HEK293 (cell line): Measurements from ENCODE around the gene ETFBKMT.

ENCODE experiments used
- FEZF1 ChIP-seq: fragments of 450-650 bp; formaldehyde crosslinking; IDR thresholded peaks from 2 replicates; pipeline ENCODE4 v1.5.1; 2016; ENCODE audit warnings: missing biosample characterization, missing genetic modification characterization
- KLF16 ChIP-seq: fragments of 450-650 bp; formaldehyde crosslinking; IDR thresholded peaks from 2 replicates; pipeline ENCODE4 v1.5.1; 2017; ENCODE audit warnings: missing biosample characterization, missing genetic modification characterization
- KLF7 ChIP-seq: fragments of 450-650 bp; formaldehyde crosslinking; IDR thresholded peaks from 2 replicates; pipeline ENCODE4 v1.5.1; 2016; ENCODE audit warnings: missing biosample characterization, missing genetic modification characterization, borderline replicate concordance
- KLF9 ChIP-seq: fragments of 450-650 bp; formaldehyde crosslinking; IDR thresholded peaks from 2 replicates; pipeline ENCODE4 v1.5.1; 2016; ENCODE audit warnings: missing biosample characterization, missing genetic modification characterization, low read depth
- MYNN ChIP-seq: fragments of 450-650 bp; formaldehyde crosslinking; IDR thresholded peaks from 2 replicates; pipeline ENCODE4 v1.5.1; 2016; ENCODE audit warnings: missing biosample characterization, missing genetic modification characterization, borderline replicate concordance
- MZF1 ChIP-seq: fragments of 450-650 bp; formaldehyde crosslinking; IDR thresholded peaks from 2 replicates; pipeline ENCODE4 v1.5.1; 2017; ENCODE audit warnings: missing biosample characterization, missing genetic modification characterization, borderline replicate concordance
- SCRT2 ChIP-seq: fragments of 450-650 bp; formaldehyde crosslinking; IDR thresholded peaks from 2 replicates; pipeline ENCODE4 v1.5.1; 2016; ENCODE audit warnings: missing biosample characterization, missing genetic modification characterization
- TRIM28 ChIP-seq: IDR thresholded peaks from 2 replicates; pipeline ENCODE4 v1.6.1; 2011; ENCODE audit warnings: low read length, control low read depth, borderline replicate concordance
- ZNF10 ChIP-seq: fragments of 450-650 bp; formaldehyde crosslinking; IDR thresholded peaks from 2 replicates; pipeline ENCODE4 v1.5.1; 2017; ENCODE audit warnings: missing biosample characterization, missing genetic modification characterization
- ZNF121 ChIP-seq: fragments of 450-650 bp; formaldehyde crosslinking; IDR thresholded peaks from 2 replicates; pipeline ENCODE4 v1.5.1; 2016; ENCODE audit warnings: missing biosample characterization, missing genetic modification characterization
- ZNF155 ChIP-seq: fragments of 450-650 bp; formaldehyde crosslinking; IDR thresholded peaks from 2 replicates; pipeline ENCODE4 v1.5.1; 2016; ENCODE audit warnings: missing biosample characterization, missing genetic modification characterization
- ZNF221 ChIP-seq: fragments of 450-650 bp; formaldehyde crosslinking; IDR thresholded peaks from 2 replicates; pipeline ENCODE4 v1.5.1; 2017; ENCODE audit warnings: missing biosample characterization, missing genetic modification characterization, borderline replicate concordance
- ZNF239 ChIP-seq: fragments of 450-650 bp; formaldehyde crosslinking; IDR thresholded peaks from 2 replicates; pipeline ENCODE4 v1.5.1; 2016; ENCODE audit warnings: missing biosample characterization, missing genetic modification characterization
- ZNF24 ChIP-seq: fragments of 450-650 bp; formaldehyde crosslinking; IDR thresholded peaks from 2 replicates; pipeline ENCODE4 v1.5.1; 2016; ENCODE audit warnings: missing biosample characterization, missing genetic modification characterization
- ZNF248 ChIP-seq: fragments of 450-650 bp; formaldehyde crosslinking; IDR thresholded peaks from 2 replicates; pipeline ENCODE4 v1.5.1; 2017; ENCODE audit warnings: missing biosample characterization, missing genetic modification characterization
- ZNF311 ChIP-seq: fragments of 450-650 bp; formaldehyde crosslinking; IDR thresholded peaks from 2 replicates; pipeline ENCODE4 v1.5.1; 2017; ENCODE audit warnings: missing biosample characterization, missing genetic modification characterization, borderline replicate concordance
- ZNF366 ChIP-seq: fragments of 450-650 bp; formaldehyde crosslinking; conservative IDR thresholded peaks from 2 replicates; pipeline ENCODE4 v1.5.1; 2016; ENCODE audit warnings: missing biosample characterization, missing genetic modification characterization
- ZNF423 ChIP-seq: fragments of 450-650 bp; formaldehyde crosslinking; IDR thresholded peaks from 2 replicates; pipeline ENCODE4 v1.5.1; 2016; ENCODE audit warnings: missing biosample characterization, missing genetic modification characterization
- ZNF558 ChIP-seq: fragments of 450-650 bp; formaldehyde crosslinking; IDR thresholded peaks from 2 replicates; pipeline ENCODE4 v1.5.1; 2016; ENCODE audit warnings: missing biosample characterization, missing genetic modification characterization
- ZNF610 ChIP-seq: fragments of 450-650 bp; formaldehyde crosslinking; IDR thresholded peaks from 2 replicates; pipeline ENCODE4 v1.5.1; 2016; ENCODE audit warnings: missing biosample characterization, missing genetic modification characterization, borderline replicate concordance
- ZNF624 ChIP-seq: fragments of 450-650 bp; formaldehyde crosslinking; IDR thresholded peaks from 2 replicates; pipeline ENCODE4 v1.5.1; 2017; ENCODE audit warnings: missing biosample characterization, missing genetic modification characterization
- ZNF654 ChIP-seq: fragments of 450-650 bp; formaldehyde crosslinking; IDR thresholded peaks from 2 replicates; pipeline ENCODE4 v1.5.1; 2016; ENCODE audit warnings: low read depth, missing biosample characterization, missing genetic modification characterization
- ZNF837 ChIP-seq: fragments of 450-650 bp; formaldehyde crosslinking; IDR thresholded peaks from 2 replicates; pipeline ENCODE4 v1.5.1; 2016; ENCODE audit warnings: missing biosample characterization, missing genetic modification characterization
- ZSCAN30 ChIP-seq: fragments of 450-650 bp; IDR thresholded peaks from 2 replicates; pipeline ENCODE4 v1.5.1; 2018; ENCODE audit warnings: missing biosample characterization, mild to moderate bottlenecking, missing genetic modification characterization, moderate library complexity
- TF ChIP-seq, protein P1 (sequence below): fragments of 450-650 bp; formaldehyde crosslinking; IDR thresholded peaks from 2 replicates; pipeline ENCODE4 v1.5.1; 2016; ENCODE audit warnings: missing biosample characterization, missing genetic modification characterization
- TF ChIP-seq, protein P2 (sequence below): fragments of 450-650 bp; formaldehyde crosslinking; IDR thresholded peaks from 2 replicates; pipeline ENCODE4 v1.5.1; 2016; ENCODE audit warnings: missing biosample characterization, missing genetic modification characterization
- TF ChIP-seq, protein P3 (sequence below): fragments of 450-650 bp; formaldehyde crosslinking; IDR thresholded peaks from 2 replicates; pipeline ENCODE4 v1.5.1; 2016; ENCODE audit warnings: missing biosample characterization, missing genetic modification characterization
- TF ChIP-seq, protein P4 (sequence below): fragments of 450-650 bp; formaldehyde crosslinking; IDR thresholded peaks from 2 replicates; pipeline ENCODE4 v1.5.1; 2016; ENCODE audit warnings: missing biosample characterization, missing genetic modification characterization
- TF ChIP-seq, protein P5 (sequence below): fragments of 450-650 bp; IDR thresholded peaks from 2 replicates; pipeline ENCODE4 v1.5.1; 2018; ENCODE audit warnings: missing biosample characterization, mild to moderate bottlenecking, missing genetic modification characterization
- TF ChIP-seq, protein P6 (sequence below): fragments of 450-650 bp; formaldehyde crosslinking; optimal IDR thresholded peaks from 2 replicates; pipeline ENCODE3; 2016; ENCODE audit warnings: missing biosample characterization, mild to moderate bottlenecking, missing genetic modification characterization

ETFBKMT gene

DNA sequence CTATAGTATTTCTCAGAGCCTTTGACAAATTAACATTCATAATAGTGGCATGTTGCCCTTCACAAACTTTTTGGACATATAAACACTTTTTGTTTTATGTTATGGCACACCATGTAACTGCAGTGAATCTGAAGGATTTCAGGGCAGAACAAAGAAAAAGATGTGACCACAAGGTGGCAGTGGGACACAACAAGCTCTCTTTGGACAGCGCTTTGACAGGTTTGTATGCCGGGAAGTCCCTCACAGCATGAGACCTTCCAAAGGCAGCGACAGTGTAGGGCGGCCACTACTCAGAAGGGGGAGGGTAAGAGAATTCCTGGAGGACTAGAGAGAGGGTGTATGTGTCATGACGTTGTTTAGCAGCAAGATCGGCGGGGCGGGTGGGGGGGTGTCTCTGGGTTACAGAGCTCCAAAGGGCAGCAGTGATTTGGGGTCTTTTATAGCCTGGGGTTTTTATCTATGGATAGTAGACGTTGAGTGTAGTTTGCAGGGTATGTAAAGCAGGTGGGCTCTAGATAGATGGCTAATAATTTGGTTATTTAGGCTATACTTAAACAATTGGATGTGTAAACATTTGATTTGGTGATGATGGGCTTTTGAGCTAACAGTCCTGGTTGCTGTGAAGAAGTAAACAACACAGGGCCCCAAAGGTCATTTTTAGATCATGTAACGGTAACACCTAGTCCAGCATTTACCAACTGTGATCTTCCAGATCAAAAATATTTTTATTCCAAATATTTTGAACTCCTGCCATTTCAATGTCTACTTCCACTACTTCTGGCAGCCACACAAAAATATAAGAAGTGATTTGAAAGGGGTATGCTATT is 22.9 kb downstream of the ETFBKMT start (continued):
- TF ChIP-seq ZNF221 (no peak), TRIM28 (0 out of 2 replicates have a peak, but pooled peaks have one; percentile 50), ZNF837 (tag by site-specific recombination) (no peak), ZSCAN30 (tag by site-specific recombination) (peak; percentile 97), ZNF24 (0 out of 2 replicates have a peak, but pooled peaks have one; percentile 47), KLF16 (tag by site-specific recombination) (no peak), SCRT2 (no peak), ZNF610 (tag by site-specific recombination) (peak; percentile 23; the same call in 1 of the 2 replicates), ZNF239 (tag by site-specific recombination) (no peak), ZNF248 (tag by site-specific recombination) (no peak), ZNF121 (no peak), ZNF10 (tag by site-specific recombination) (no peak), FEZF1 (no peak), MYNN (tag by site-specific recombination) (no peak), KLF7 (tag by site-specific recombination) (no peak), ZNF366 (tag by site-specific recombination) (no peak), ZNF311 (tag by site-specific recombination) (no peak), ZNF558 (tag by site-specific recombination) (0 out of 2 replicates have a peak, but pooled peaks have one; percentile 14), ZNF654 (tag by site-specific recombination) (peak; percentile 97), KLF9 (tag by site-specific recombination) (no peak), MZF1 (tag by site-specific recombination) (0 out of 2 replicates have a peak, but pooled peaks have one; percentile 18), ZNF155 (tag by site-specific recombination) (no peak), ZNF423 (no peak), ZNF624 (no peak)
- TF ChIP-seq, protein P1, sequence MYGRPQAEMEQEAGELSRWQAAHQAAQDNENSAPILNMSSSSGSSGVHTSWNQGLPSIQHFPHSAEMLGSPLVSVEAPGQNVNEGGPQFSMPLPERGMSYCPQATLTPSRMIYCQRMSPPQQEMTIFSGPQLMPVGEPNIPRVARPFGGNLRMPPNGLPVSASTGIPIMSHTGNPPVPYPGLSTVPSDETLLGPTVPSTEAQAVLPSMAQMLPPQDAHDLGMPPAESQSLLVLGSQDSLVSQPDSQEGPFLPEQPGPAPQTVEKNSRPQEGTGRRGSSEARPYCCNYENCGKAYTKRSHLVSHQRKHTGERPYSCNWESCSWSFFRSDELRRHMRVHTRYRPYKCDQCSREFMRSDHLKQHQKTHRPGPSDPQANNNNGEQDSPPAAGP, result 0 out of 2 replicates have a peak, but pooled peaks have one; percentile 19
- TF ChIP-seq, protein P2, sequence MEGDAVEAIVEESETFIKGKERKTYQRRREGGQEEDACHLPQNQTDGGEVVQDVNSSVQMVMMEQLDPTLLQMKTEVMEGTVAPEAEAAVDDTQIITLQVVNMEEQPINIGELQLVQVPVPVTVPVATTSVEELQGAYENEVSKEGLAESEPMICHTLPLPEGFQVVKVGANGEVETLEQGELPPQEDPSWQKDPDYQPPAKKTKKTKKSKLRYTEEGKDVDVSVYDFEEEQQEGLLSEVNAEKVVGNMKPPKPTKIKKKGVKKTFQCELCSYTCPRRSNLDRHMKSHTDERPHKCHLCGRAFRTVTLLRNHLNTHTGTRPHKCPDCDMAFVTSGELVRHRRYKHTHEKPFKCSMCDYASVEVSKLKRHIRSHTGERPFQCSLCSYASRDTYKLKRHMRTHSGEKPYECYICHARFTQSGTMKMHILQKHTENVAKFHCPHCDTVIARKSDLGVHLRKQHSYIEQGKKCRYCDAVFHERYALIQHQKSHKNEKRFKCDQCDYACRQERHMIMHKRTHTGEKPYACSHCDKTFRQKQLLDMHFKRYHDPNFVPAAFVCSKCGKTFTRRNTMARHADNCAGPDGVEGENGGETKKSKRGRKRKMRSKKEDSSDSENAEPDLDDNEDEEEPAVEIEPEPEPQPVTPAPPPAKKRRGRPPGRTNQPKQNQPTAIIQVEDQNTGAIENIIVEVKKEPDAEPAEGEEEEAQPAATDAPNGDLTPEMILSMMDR (tag by site-specific recombination), result peak; percentile 71; the same call in 1 of the 2 replicates
- TF ChIP-seq, protein P3, sequence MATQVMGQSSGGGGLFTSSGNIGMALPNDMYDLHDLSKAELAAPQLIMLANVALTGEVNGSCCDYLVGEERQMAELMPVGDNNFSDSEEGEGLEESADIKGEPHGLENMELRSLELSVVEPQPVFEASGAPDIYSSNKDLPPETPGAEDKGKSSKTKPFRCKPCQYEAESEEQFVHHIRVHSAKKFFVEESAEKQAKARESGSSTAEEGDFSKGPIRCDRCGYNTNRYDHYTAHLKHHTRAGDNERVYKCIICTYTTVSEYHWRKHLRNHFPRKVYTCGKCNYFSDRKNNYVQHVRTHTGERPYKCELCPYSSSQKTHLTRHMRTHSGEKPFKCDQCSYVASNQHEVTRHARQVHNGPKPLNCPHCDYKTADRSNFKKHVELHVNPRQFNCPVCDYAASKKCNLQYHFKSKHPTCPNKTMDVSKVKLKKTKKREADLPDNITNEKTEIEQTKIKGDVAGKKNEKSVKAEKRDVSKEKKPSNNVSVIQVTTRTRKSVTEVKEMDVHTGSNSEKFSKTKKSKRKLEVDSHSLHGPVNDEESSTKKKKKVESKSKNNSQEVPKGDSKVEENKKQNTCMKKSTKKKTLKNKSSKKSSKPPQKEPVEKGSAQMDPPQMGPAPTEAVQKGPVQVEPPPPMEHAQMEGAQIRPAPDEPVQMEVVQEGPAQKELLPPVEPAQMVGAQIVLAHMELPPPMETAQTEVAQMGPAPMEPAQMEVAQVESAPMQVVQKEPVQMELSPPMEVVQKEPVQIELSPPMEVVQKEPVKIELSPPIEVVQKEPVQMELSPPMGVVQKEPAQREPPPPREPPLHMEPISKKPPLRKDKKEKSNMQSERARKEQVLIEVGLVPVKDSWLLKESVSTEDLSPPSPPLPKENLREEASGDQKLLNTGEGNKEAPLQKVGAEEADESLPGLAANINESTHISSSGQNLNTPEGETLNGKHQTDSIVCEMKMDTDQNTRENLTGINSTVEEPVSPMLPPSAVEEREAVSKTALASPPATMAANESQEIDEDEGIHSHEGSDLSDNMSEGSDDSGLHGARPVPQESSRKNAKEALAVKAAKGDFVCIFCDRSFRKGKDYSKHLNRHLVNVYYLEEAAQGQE (tag by site-specific recombination), result peak; percentile 79
- TF ChIP-seq, protein P4, sequence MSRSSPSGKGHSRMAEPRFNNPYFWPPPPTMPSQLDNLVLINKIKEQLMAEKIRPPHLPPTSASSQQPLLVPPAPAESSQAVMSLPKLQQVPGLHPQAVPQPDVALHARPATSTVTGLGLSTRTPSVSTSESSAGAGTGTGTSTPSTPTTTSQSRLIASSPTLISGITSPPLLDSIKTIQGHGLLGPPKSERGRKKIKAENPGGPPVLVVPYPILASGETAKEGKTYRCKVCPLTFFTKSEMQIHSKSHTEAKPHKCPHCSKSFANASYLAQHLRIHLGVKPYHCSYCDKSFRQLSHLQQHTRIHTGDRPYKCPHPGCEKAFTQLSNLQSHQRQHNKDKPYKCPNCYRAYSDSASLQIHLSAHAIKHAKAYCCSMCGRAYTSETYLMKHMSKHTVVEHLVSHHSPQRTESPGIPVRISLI (tag by site-specific recombination), result no peak
- TF ChIP-seq, protein P5, sequence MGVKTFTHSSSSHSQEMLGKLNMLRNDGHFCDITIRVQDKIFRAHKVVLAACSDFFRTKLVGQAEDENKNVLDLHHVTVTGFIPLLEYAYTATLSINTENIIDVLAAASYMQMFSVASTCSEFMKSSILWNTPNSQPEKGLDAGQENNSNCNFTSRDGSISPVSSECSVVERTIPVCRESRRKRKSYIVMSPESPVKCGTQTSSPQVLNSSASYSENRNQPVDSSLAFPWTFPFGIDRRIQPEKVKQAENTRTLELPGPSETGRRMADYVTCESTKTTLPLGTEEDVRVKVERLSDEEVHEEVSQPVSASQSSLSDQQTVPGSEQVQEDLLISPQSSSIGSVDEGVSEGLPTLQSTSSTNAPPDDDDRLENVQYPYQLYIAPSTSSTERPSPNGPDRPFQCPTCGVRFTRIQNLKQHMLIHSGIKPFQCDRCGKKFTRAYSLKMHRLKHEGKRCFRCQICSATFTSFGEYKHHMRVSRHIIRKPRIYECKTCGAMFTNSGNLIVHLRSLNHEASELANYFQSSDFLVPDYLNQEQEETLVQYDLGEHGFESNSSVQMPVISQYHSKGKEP (tag by site-specific recombination), result 0 out of 2 replicates have a peak, but pooled peaks have one; percentile 12
- TF ChIP-seq, protein P6, sequence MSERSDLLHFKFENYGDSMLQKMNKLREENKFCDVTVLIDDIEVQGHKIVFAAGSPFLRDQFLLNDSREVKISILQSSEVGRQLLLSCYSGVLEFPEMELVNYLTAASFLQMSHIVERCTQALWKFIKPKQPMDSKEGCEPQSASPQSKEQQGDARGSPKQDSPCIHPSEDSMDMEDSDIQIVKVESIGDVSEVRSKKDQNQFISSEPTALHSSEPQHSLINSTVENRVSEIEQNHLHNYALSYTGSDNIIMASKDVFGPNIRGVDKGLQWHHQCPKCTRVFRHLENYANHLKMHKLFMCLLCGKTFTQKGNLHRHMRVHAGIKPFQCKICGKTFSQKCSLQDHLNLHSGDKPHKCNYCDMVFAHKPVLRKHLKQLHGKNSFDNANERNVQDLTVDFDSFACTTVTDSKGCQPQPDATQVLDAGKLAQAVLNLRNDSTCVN (tag by site-specific recombination), result no peak
